KMS-11 (cell line): Measurements from ENCODE around the gene CLEC14A.

ENCODE experiments used
- H2AFZ ChIP-seq: fragments of 200-600 bp; sonication (generic); 2 replicates; pipeline ENCODE4 v1.6.1; 2016; ENCODE audit warnings: antibody characterized with exemption, mixed run types, low read depth
- H3K27ac ChIP-seq: fragments of 200-600 bp; sonication (generic); 2 replicates; pipeline ENCODE4 v1.6.1; 2016; ENCODE audit warnings: mild to moderate bottlenecking, mixed run types
- H3K27me3 ChIP-seq: fragments of 200-600 bp; sonication (generic); 2 replicates; pipeline ENCODE4 v1.6.1; 2017; ENCODE audit warnings: mild to moderate bottlenecking, low read depth, mixed run types, moderate library complexity; ENCODE audit not compliant: insufficient read depth
- H3K36me3 ChIP-seq: fragments of 200-600 bp; sonication (generic); 2 replicates; pipeline ENCODE4 v1.6.1; 2017; ENCODE audit warnings: mild to moderate bottlenecking, mixed run types; ENCODE audit not compliant: insufficient read depth
- H3K4me1 ChIP-seq: fragments of 200-600 bp; sonication (generic); 2 replicates; pipeline ENCODE4 v1.6.1; 2016; ENCODE audit warnings: mild to moderate bottlenecking, low read depth, mixed run types; ENCODE audit not compliant: poor library complexity, severe bottlenecking
- H3K4me2 ChIP-seq: fragments of 200-600 bp; sonication (generic); 2 replicates; pipeline ENCODE4 v1.7.0; 2016; ENCODE audit warnings: mild to moderate bottlenecking, mixed run types
- H3K4me3 ChIP-seq: fragments of 200-600 bp; sonication (generic); IDR thresholded peaks from 2 replicates; pipeline ENCODE4 v1.6.1; 2017; ENCODE audit warnings: low read depth, low read length, mixed read lengths; ENCODE audit not compliant: insufficient read depth
- H3K79me2 ChIP-seq: fragments of 200-600 bp; sonication (generic); 2 replicates; pipeline ENCODE4 v1.6.1; 2016; ENCODE audit warnings: low read depth, mixed run types; ENCODE audit not compliant: insufficient read depth
- H3K9ac ChIP-seq: fragments of 200-600 bp; sonication (generic); 2 replicates; pipeline ENCODE4 v1.6.1; 2016; ENCODE audit warnings: mild to moderate bottlenecking, mixed run types
- H4K20me1 ChIP-seq: fragments of 200-600 bp; sonication (generic); 2 replicates; pipeline ENCODE4 v1.6.1; 2016; ENCODE audit warnings: mild to moderate bottlenecking, mixed run types; ENCODE audit not compliant: insufficient read depth
- CTCF ChIP-seq: fragments of 200-600 bp; sonication (generic); conservative IDR thresholded peaks from 2 replicates; pipeline ENCODE4 v1.6.1; 2017; ENCODE audit warnings: low read depth, mild to moderate bottlenecking, antibody characterized with exemption, low read length, moderate library complexity, mixed read lengths

CLEC14A gene

GRCh38 chr14:38221077-38221476, 34.8 kb downstream of the CLEC14A start:
- H3K9ac ChIP-seq = no peak overlapping the region
- peak overlapping the region; percentile 29; the same call in 1 of the 2 replicates for H3K4me2 ChIP-seq
- H3K4me1 ChIP-seq = peaks cover 79% of the 10 kb centered on the region
- no peaks in the 10 kb centered on the region for H4K20me1 ChIP-seq
- H3K4me3 ChIP-seq = no peak overlapping the region
- no peak for TF ChIP-seq CTCF
- H2AFZ ChIP-seq = no peak overlapping the region
- H3K79me2 ChIP-seq = no peaks in the 10 kb centered on the region
- no peaks in the 10 kb centered on the region for H3K27me3 ChIP-seq
- H3K27ac ChIP-seq = no peak overlapping the region
- H3K36me3 ChIP-seq = no peaks in the 10 kb centered on the region

- no peaks in the 10 kb centered on the region for H3K79me2 ChIP-seq
- H3K27me3 ChIP-seq = no peaks in the 10 kb centered on the region
- peaks cover 87% of the 10 kb centered on the region for H3K4me1 ChIP-seq
- TF ChIP-seq CTCF = no peak
- H3K36me3 ChIP-seq = no peaks in the 10 kb centered on the region
- H3K4me2 ChIP-seq = peak overlapping the region; percentile 52
- no peaks in the 10 kb centered on the region for H4K20me1 ChIP-seq
- peak overlapping the region; percentile 47; the same call in 1 of the 2 replicates for H2AFZ ChIP-seq
- no peak overlapping the region for H3K4me3 ChIP-seq
- peak overlapping the region; percentile 17; the same call in 1 of the 2 replicates for H3K9ac ChIP-seq
- H3K27ac ChIP-seq = peak overlapping the region; percentile 89
Observed at GRCh38 chr14:38217553-38217952, 38.3 kb downstream of the CLEC14A start.

- Histone ChIP-seq H3K27ac (no peak overlapping the region), H3K9ac (no peak overlapping the region), H3K36me3 (no peaks in the 10 kb centered on the region), H3K4me1 (peaks cover 64% of the 10 kb centered on the region), H3K79me2 (no peaks in the 10 kb centered on the region), H4K20me1 (no peaks in the 10 kb centered on the region), H3K4me2 (no peak overlapping the region), H2AFZ (no peak overlapping the region), H3K27me3 (no peaks in the 10 kb centered on the region), H3K4me3 (no peak overlapping the region)
- TF ChIP-seq CTCF = no peak
Observed at GRCh38 chr14:38213001-38213400, 42.9 kb downstream of the CLEC14A start.

GRCh38 chr14:38212111-38212510, 43.8 kb downstream of the CLEC14A start:
- H3K4me1 ChIP-seq = peaks cover 56% of the 10 kb centered on the region
- no peak overlapping the region for H3K4me3 ChIP-seq
- no peaks in the 10 kb centered on the region for H3K36me3 ChIP-seq
- H2AFZ ChIP-seq = no peak overlapping the region
- no peak overlapping the region for H3K27ac ChIP-seq
- TF ChIP-seq CTCF = no peak
- H3K4me2 ChIP-seq = peak overlapping the region; percentile 17; the same call in 1 of the 2 replicates
- no peaks in the 10 kb centered on the region for H3K27me3 ChIP-seq
- H4K20me1 ChIP-seq = no peaks in the 10 kb centered on the region
- H3K79me2 ChIP-seq = no peaks in the 10 kb centered on the region
- no peak overlapping the region for H3K9ac ChIP-seq
